Tibial artery (tissue), 4 donors: Measurements from ENCODE around the gene NUCKS1.

ENCODE experiments used
- DNase-seq, 2 donors: peaks; one replicate each; pipeline ENCODE4 v3.0.0-alpha.2; 2019
- H3K27ac ChIP-seq, 2 donors: fragments of 200-600 bp; sonication (generic) in 1 of 2; 1 replicate in 1 of 2; 2 replicates in 1 of 2; pipeline ENCODE4 v1.5.1; 2018 to 2019; ENCODE audit warnings: mild to moderate bottlenecking in 1 of 2
- H3K27me3 ChIP-seq, 2 donors: fragments of 200-600 bp; sonication (generic) in 1 of 2; one replicate each; pipeline versions ENCODE4 v1.5.1 to v1.6.0; 2016 to 2019
- H3K36me3 ChIP-seq, 3 donors: fragments of 200-600 bp; sonication (generic) in 2 of 3; one replicate each; pipeline ENCODE4 v1.5.1; 2016 to 2019; ENCODE audit warnings: mild to moderate bottlenecking in 2 of 3
- H3K4me1 ChIP-seq, 4 donors: fragments of 200-600 bp; sonication (generic) in 2 of 4; 1 replicate in 3 of 4; 2 replicates in 1 of 4; pipeline ENCODE4 v1.5.1; 2016 to 2019
- H3K4me3 ChIP-seq, 2 donors: fragments of 200-600 bp; sonication (generic) in 1 of 2; 1 replicate in 1 of 2; 2 replicates in 1 of 2; pipeline ENCODE4 v1.5.1; 2018 to 2019; ENCODE audit warnings: mild to moderate bottlenecking in 2 of 2
- H3K9me3 ChIP-seq, 3 donors: fragments of 200-600 bp; sonication (generic) in 1 of 3; one replicate each; pipeline ENCODE4 v1.5.1; 2016 to 2019
- CTCF ChIP-seq, 2 experiments: fragments of 200-600 bp in 1 of 2; fragments of 450-650 bp in 1 of 2; IDR thresholded peaks; one replicate each; pipeline ENCODE4 v1.5.1; 2017 to 2019; ENCODE audit warnings: antibody characterized with exemption in 2 of 2, mild to moderate bottlenecking in 1 of 2, moderate library complexity in 1 of 2
- intact Hi-C: fragments of 100-400 bp; cut with DNase I; formaldehyde crosslinking; loops from one replicate; pipeline ENCODE4 v1.15.0; 2023; ENCODE audit warnings: low total_unique reads

Gene NUCKS1

GRCh38 chr1:205693421-205693991 is 56.5 kb downstream of the NUCKS1 start:
- no peaks in the 10 kb centered on the region for H3K36me3 ChIP-seq
- DNase-seq: peak in 1 of 2 donors; percentile 54
- no peaks in the 10 kb centered on the region for H3K27me3 ChIP-seq
- H3K27ac ChIP-seq: no peak overlapping the region
- TF ChIP-seq CTCF (IDR thresholded peaks at IDR 0.05): no peak
- no peaks in the 10 kb centered on the region for H3K9me3 ChIP-seq
- H3K4me3 ChIP-seq: no peak overlapping the region
- intact Hi-C loops: no loop called here
- H3K4me1 ChIP-seq: no peaks in the 10 kb centered on the region

GRCh38 chr1:205692423-205692822 is 57.6 kb downstream of the NUCKS1 start:
- intact Hi-C loops: no loop called here

GRCh38 chr1:205690122-205690756 is 59.7 kb downstream of the NUCKS1 start:
- Histone ChIP-seq H3K36me3 (no peaks in the 10 kb centered on the region), H3K27me3 (no peaks in the 10 kb centered on the region), H3K27ac (no peak overlapping the region), H3K4me3 (no peak overlapping the region), H3K9me3 (no peaks in the 10 kb centered on the region), H3K4me1 (no peaks in the 10 kb centered on the region)
- DNase-seq: peak in 1 of 2 donors; percentile 29
- intact Hi-C loops: no loop called here
- TF ChIP-seq CTCF (IDR thresholded peaks at IDR 0.05): no peak

More at GRCh38 chr1:205692423-205692822, 57.6 kb downstream of the NUCKS1 start:
- H3K36me3 ChIP-seq: no peaks in the 10 kb centered on the region
- no peak overlapping the region for H3K4me3 ChIP-seq
- no peaks in the 10 kb centered on the region for H3K27me3 ChIP-seq
- no peak for TF ChIP-seq CTCF (IDR thresholded peaks at IDR 0.05)
- peak in 1 of 2 donors; percentile 35 for DNase-seq
- no peaks in the 10 kb centered on the region for H3K4me1 ChIP-seq
- H3K27ac ChIP-seq: no peak overlapping the region
- no peaks in the 10 kb centered on the region for H3K9me3 ChIP-seq

GRCh38 chr1:205689479-205689878 is 60.5 kb downstream of the NUCKS1 start:
- Histone ChIP-seq H3K27ac (no peak overlapping the region), H3K36me3 (no peaks in the 10 kb centered on the region), H3K27me3 (no peaks in the 10 kb centered on the region), H3K4me3 (no peak overlapping the region), H3K9me3 (no peaks in the 10 kb centered on the region), H3K4me1 (no peaks in the 10 kb centered on the region)
- no peak for DNase-seq
- TF ChIP-seq CTCF (IDR thresholded peaks at IDR 0.05): no peak
- intact Hi-C loops: no loop called here

- peak in 1 of 2 donors; percentile 19 for DNase-seq
- Histone ChIP-seq H3K36me3 (no peaks in the 10 kb centered on the region), H3K4me1 (no peaks in the 10 kb centered on the region), H3K4me3 (no peak overlapping the region), H3K9me3 (no peaks in the 10 kb centered on the region), H3K27me3 (no peaks in the 10 kb centered on the region), H3K27ac (no peak overlapping the region)
- TF ChIP-seq CTCF (IDR thresholded peaks at IDR 0.05): no peak
- intact Hi-C loops: no loop called here
Measured at GRCh38 chr1:205688171-205689080, 61.6 kb downstream of the NUCKS1 start.
